Mucosa of descending colon (tissue), 3 donors: ENCODE measurements around the gene FAHD1. TPM values are rescaled to one million over a fixed set of nuclear protein-coding genes. Genes with fewer than 3 reads are reported as not detected.
A peak's percentile ranks its signal among the peaks of the same experiment; 100 is the strongest.

Experiments
- ATAC-seq: fragments of 200-7000 bp; cut with Tn5 transposase; one replicate; pipeline ENCODE4 v1.9.1; 2020; ENCODE audit warnings: mild to moderate bottlenecking, moderate library complexity
- DNase-seq, 3 donors: peaks; one replicate each; pipeline ENCODE4 v3.0.0-alpha.2; 2020
- H3K36me3 ChIP-seq: fragments of 200-600 bp; one replicate; pipeline ENCODE4 v1.8.0; 2021; ENCODE audit warnings: low read depth, mild to moderate bottlenecking
- H3K4me1 ChIP-seq: fragments of 200-600 bp; one replicate; pipeline ENCODE4 v1.8.0; 2021; ENCODE audit warnings: low read depth, mild to moderate bottlenecking
- H3K4me3 ChIP-seq: fragments of 200-600 bp; one replicate; pipeline ENCODE4 v1.8.0; 2021; ENCODE audit warnings: mild to moderate bottlenecking
- H3K9me3 ChIP-seq: fragments of 200-600 bp; one replicate; pipeline ENCODE4 v1.8.0; 2021; ENCODE audit warnings: mild to moderate bottlenecking
- CTCF ChIP-seq: fragments of 200-600 bp; IDR thresholded peaks from one replicate; pipeline ENCODE4 v1.8.0; 2022; ENCODE audit warnings: antibody characterized with exemption, mild to moderate bottlenecking
- intact Hi-C, 2 donors: fragments of 100-400 bp; cut with DNase I in 1 of 2; cut with micrococcal nuclease in 1 of 2; formaldehyde crosslinking; loops; one replicate each; pipeline versions ENCODE4 v1.11.0 to v1.11.1; 2022; cut with DNase I, micrococcal nuclease
- total RNA-seq, 3 donors: library from RNA; stranded (reverse); fragmentation: NEBNext Ultra II Directional in 2 of 3; extraction: Animal tissue kit (Norgen Biotek cat#: 25700) in 2 of 3; gene quantifications; one replicate each; pipeline versions ENCODE4 v1.2.1 to v1.2.4, GENCODE V29; 2021 to 2023
- donor health status: DM: no; HTN: no; CAD: no; lungs with moderate emphysema.
- donor health status: DM: no; HTN: no; CAD: no.
- donor health status: DM: no; HTN: yes; CAD: no.

FAHD1 gene
- total RNA-seq, 3 donors from 2014 or later, result 31.4 to 59.6 (median 54.6) TPM

- H3K4me1 ChIP-seq, result peaks cover 20% of the 10 kb centered on the region
- intact Hi-C loops, result no loop called here
- TF ChIP-seq CTCF, result no peak
- no peak overlapping the region for H3K4me3 ChIP-seq
- peaks cover 5% of the 10 kb centered on the region for H3K36me3 ChIP-seq
- no peaks in the 10 kb centered on the region for H3K9me3 ChIP-seq
- ATAC-seq, result no peak
- peak in 2 of 3 donors; percentile 25 to 29 for DNase-seq
These were observed 3.2 kb upstream of the FAHD1 start for GRCh38 chr16:1823821-1824220.

GRCh38 chr16:1825381-1825863 is 1.6 kb upstream of the FAHD1 start:
- DNase-seq, result peak in 1 of 3 donors; percentile 21
- Histone ChIP-seq H3K4me3 (no peak overlapping the region), H3K9me3 (no peaks in the 10 kb centered on the region), H3K36me3 (peaks cover 5% of the 10 kb centered on the region), H3K4me1 (peaks cover 34% of the 10 kb centered on the region)
- ATAC-seq, result no peak
- intact Hi-C loops, result no loop called here
- TF ChIP-seq CTCF, result no peak

- Histone ChIP-seq H3K36me3 (peaks cover 5% of the 10 kb centered on the region), H3K4me3 (peak overlapping the region; percentile 60), H3K9me3 (no peaks in the 10 kb centered on the region), H3K4me1 (peaks cover 35% of the 10 kb centered on the region)
- no peak for TF ChIP-seq CTCF
- DNase-seq (peak; percentile 63 to 80 (median 76)), ATAC-seq (peak; percentile 55)
- intact Hi-C loops, result no loop called here
These were observed 929 bp upstream of the FAHD1 start for GRCh38 chr16:1825864-1826690.

GRCh38 chr16:1828645-1829410 is 1.8 kb downstream of the FAHD1 start:
- intact Hi-C loops, result no loop called here
- no peaks in the 10 kb centered on the region for H3K9me3 ChIP-seq
- H3K4me3 ChIP-seq, result peak overlapping the region; percentile 60
- peak in 2 of 3 donors; percentile 39 to 41 for DNase-seq
- TF ChIP-seq CTCF, result no peak
- peak; percentile 17 for ATAC-seq
- H3K4me1 ChIP-seq, result peaks cover 35% of the 10 kb centered on the region
- H3K36me3 ChIP-seq, result no peaks in the 10 kb centered on the region

- peak in 1 of 3 donors; percentile 48 for DNase-seq
- H3K4me3 ChIP-seq, result no peak overlapping the region
- peak; percentile 33 for ATAC-seq
- TF ChIP-seq CTCF, result no peak
- peaks cover 33% of the 10 kb centered on the region for H3K4me1 ChIP-seq
- intact Hi-C loops, result no loop called here
- H3K9me3 ChIP-seq, result no peaks in the 10 kb centered on the region
- no peaks in the 10 kb centered on the region for H3K36me3 ChIP-seq
These were observed 3.2 kb downstream of the FAHD1 start for GRCh38 chr16:1830213-1830612.
